Karpas-422 (cell line): ENCODE results near the gene PANK4. TPM values are rescaled to one million over a fixed set of nuclear protein-coding genes. Genes with fewer than 3 reads are reported as not detected.

ENCODE experiments used
- DNase-seq: peaks from one replicate; pipeline ENCODE4 v3.0.0-alpha.2; 2015
- H2AFZ ChIP-seq: fragments of 200-600 bp; sonication (generic); 2 replicates; pipeline ENCODE4 v1.6.1; 2014; ENCODE audit warnings: antibody characterized with exemption, low read length, mixed read lengths
- H3K27ac ChIP-seq: fragments of 200-600 bp; sonication (generic); 2 replicates; pipeline ENCODE4 v1.5.1; 2014; ENCODE audit warnings: mild to moderate bottlenecking, low read length, moderate library complexity
- H3K27me3 ChIP-seq: fragments of 200-600 bp; sonication (generic); 2 replicates; pipeline ENCODE4 v1.6.1; 2014; ENCODE audit warnings: low read length, mixed read lengths
- H3K36me3 ChIP-seq: fragments of 200-600 bp; sonication (generic); 2 replicates; pipeline ENCODE4 v1.6.1; 2014; ENCODE audit warnings: low read length, mixed read lengths; ENCODE audit not compliant: insufficient read depth
- H3K4me1 ChIP-seq: fragments of 200-600 bp; sonication (generic); 2 replicates; pipeline ENCODE4 v1.6.1; 2014; ENCODE audit warnings: mild to moderate bottlenecking, low read length, mixed read lengths
- H3K4me2 ChIP-seq: fragments of 200-600 bp; sonication (generic); 2 replicates; pipeline ENCODE4 v1.6.1; 2014; ENCODE audit warnings: low read length, low read depth, mild to moderate bottlenecking; ENCODE audit not compliant: poor library complexity, severe bottlenecking
- H3K4me3 ChIP-seq: fragments of 200-600 bp; sonication (generic); 2 replicates; pipeline ENCODE4 v1.5.1; 2014; ENCODE audit warnings: mild to moderate bottlenecking, antibody characterized with exemption, low read length, mixed read lengths
- H3K79me2 ChIP-seq: fragments of 200-600 bp; sonication (generic); 2 replicates; pipeline ENCODE4 v1.6.1; 2014; ENCODE audit warnings: mild to moderate bottlenecking, low read length, mixed read lengths
- H3K9ac ChIP-seq: fragments of 200-600 bp; sonication (generic); 2 replicates; pipeline ENCODE4 v1.6.0; 2014; ENCODE audit warnings: low read length
- H3K9me2 ChIP-seq: fragments of 200-600 bp; sonication (generic), shearing (Covaris generic); replicated peaks from 2 replicates; pipeline ENCODE4 v1.6.0; 2014; ENCODE audit warnings: mild to moderate bottlenecking, low read length, moderate library complexity; ENCODE audit not compliant: insufficient read depth
- H3K9me3 ChIP-seq: fragments of 300-700, 200-600 bp; sonication (generic); 2 replicates; pipeline ENCODE4 v1.6.1; 2014; ENCODE audit warnings: low read length, mixed read lengths
- H4K20me1 ChIP-seq: fragments of 200-600 bp; sonication (generic); 2 replicates; pipeline ENCODE4 v1.6.1; 2014; ENCODE audit warnings: mild to moderate bottlenecking, antibody characterized with exemption, low read length, low read depth; ENCODE audit not compliant: insufficient read depth
- total RNA-seq: library from RNA; depleted of rRNA; stranded (reverse); fragments of >200 nt; shearing (Covaris generic); gene quantifications from 2 replicates; pipeline ENCODE4 v1.2.3, GENCODE V29; 2014; ENCODE audit warnings: low replicate concordance

PANK4 gene
- total RNA-seq, 1 experiment from 2014 or later = 25.1 TPM

- Histone ChIP-seq H2AFZ (no peak overlapping the region), H3K9ac (no peak overlapping the region)
- DNase-seq = no peak
Measured at GRCh38 chr1:2538376-2538775, 12.0 kb upstream of the PANK4 start.

DNA sequence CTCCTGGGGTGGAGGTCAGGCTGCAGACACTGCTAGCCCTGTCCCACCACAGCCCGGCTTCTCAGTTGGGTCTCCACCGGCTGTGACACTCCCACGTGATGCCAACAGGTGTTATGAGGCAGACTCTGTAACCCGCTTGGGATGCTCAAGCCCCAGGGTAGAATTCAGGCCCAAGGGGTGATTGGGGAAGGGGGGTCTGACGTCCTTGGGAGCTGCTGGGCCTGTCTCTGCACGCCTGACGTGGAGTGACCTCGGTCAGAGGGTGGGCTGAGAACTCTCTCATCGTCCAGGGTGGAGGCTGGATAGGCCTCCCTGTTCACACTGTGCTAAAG lies 11.4 kb upstream of the PANK4 start:
- Histone ChIP-seq H3K4me3 (no peak overlapping the region), H3K79me2 (no peaks in the 10 kb centered on the region), H3K9me2 (no peaks in the 10 kb centered on the region), H3K4me2 (no peak overlapping the region), H4K20me1 (no peaks in the 10 kb centered on the region), H3K27ac (no peak overlapping the region), H3K27me3 (no peaks in the 10 kb centered on the region), H3K9me3 (no peaks in the 10 kb centered on the region), H3K36me3 (no peaks in the 10 kb centered on the region), H3K4me1 (no peaks in the 10 kb centered on the region), H3K9ac (no peak overlapping the region), H2AFZ (no peak overlapping the region)
- no peak for DNase-seq

More at GRCh38 chr1:2538376-2538775, 12.0 kb upstream of the PANK4 start:
- H3K4me3 ChIP-seq = no peak overlapping the region
- H4K20me1 ChIP-seq = no peaks in the 10 kb centered on the region
- no peaks in the 10 kb centered on the region for H3K36me3 ChIP-seq
- H3K9me3 ChIP-seq = no peaks in the 10 kb centered on the region
- H3K27me3 ChIP-seq = no peaks in the 10 kb centered on the region
- no peak overlapping the region for H3K4me2 ChIP-seq
- H3K27ac ChIP-seq = no peak overlapping the region
- no peaks in the 10 kb centered on the region for H3K9me2 ChIP-seq
- no peaks in the 10 kb centered on the region for H3K79me2 ChIP-seq
- no peaks in the 10 kb centered on the region for H3K4me1 ChIP-seq

DNA sequence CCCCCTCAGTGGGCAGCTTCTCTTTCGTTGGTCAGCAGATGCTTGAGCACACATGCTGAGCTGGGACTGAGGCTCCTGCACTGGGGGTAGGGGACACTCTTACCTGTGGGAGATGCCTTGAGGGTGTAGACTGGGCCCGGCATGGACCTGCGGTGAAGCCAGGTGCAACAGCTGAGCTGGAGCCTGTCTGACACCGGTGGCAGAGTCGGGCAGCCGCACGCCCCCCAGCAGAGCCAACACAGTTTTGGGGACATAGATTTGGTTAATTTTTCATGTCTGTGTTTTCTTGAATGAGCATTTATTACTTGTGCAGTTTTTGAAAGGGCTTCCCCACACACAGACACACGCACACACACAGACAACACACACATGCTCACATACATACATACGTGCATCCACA lies 9.6 kb upstream of the PANK4 start:
- H3K27me3 ChIP-seq = no peaks in the 10 kb centered on the region
- H3K9me2 ChIP-seq = no peaks in the 10 kb centered on the region
- no peaks in the 10 kb centered on the region for H4K20me1 ChIP-seq
- H3K9me3 ChIP-seq = no peaks in the 10 kb centered on the region
- H3K4me2 ChIP-seq = no peak overlapping the region
- no peak overlapping the region for H2AFZ ChIP-seq
- no peaks in the 10 kb centered on the region for H3K79me2 ChIP-seq
- no peak overlapping the region for H3K9ac ChIP-seq
- no peak overlapping the region for H3K27ac ChIP-seq
- H3K36me3 ChIP-seq = no peaks in the 10 kb centered on the region
- DNase-seq = no peak
- H3K4me3 ChIP-seq = no peak overlapping the region
- no peaks in the 10 kb centered on the region for H3K4me1 ChIP-seq

GRCh38 chr1:2535455-2535854 lies 9.1 kb upstream of the PANK4 start:
- Histone ChIP-seq H3K9ac (no peak overlapping the region), H3K9me2 (no peaks in the 10 kb centered on the region), H4K20me1 (no peaks in the 10 kb centered on the region), H3K79me2 (no peaks in the 10 kb centered on the region), H3K36me3 (no peaks in the 10 kb centered on the region), H3K9me3 (no peaks in the 10 kb centered on the region), H2AFZ (no peak overlapping the region), H3K27ac (no peak overlapping the region), H3K27me3 (no peaks in the 10 kb centered on the region), H3K4me3 (no peak overlapping the region), H3K4me1 (no peaks in the 10 kb centered on the region), H3K4me2 (no peak overlapping the region)
- DNase-seq = no peak

GRCh38 chr1:2534687-2535441 lies 8.5 kb upstream of the PANK4 start:
- no peak overlapping the region for H2AFZ ChIP-seq
- H3K27ac ChIP-seq = no peak overlapping the region
- no peak overlapping the region for H3K9ac ChIP-seq
- no peaks in the 10 kb centered on the region for H3K9me3 ChIP-seq
- H3K36me3 ChIP-seq = no peaks in the 10 kb centered on the region
- no peaks in the 10 kb centered on the region for H3K9me2 ChIP-seq
- no peaks in the 10 kb centered on the region for H3K4me1 ChIP-seq
- DNase-seq = no peak
- no peak overlapping the region for H3K4me2 ChIP-seq
- H3K4me3 ChIP-seq = no peak overlapping the region
- no peaks in the 10 kb centered on the region for H3K27me3 ChIP-seq
- H4K20me1 ChIP-seq = no peaks in the 10 kb centered on the region
- H3K79me2 ChIP-seq = no peaks in the 10 kb centered on the region

DNA sequence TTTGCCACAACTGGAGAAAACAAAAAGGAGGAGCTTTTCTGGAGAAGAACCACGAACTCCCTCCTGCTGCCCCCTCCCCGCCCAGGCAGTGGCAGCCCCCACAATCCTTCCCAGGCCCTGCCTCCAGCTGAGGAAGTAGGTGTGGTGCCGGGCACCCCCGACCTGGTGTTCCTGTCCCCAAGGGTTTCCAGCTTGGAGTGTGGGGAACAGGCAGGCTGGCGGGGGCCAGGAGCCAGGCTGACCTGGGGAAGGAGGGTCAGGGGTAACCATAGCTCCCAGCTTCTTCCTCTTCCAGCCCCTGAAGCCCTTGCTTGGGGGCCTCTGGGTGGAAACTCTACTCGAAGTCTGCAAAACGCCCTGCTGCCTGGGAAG lies 7.9 kb upstream of the PANK4 start:
- Histone ChIP-seq H3K4me3 (no peak overlapping the region), H3K9me2 (no peaks in the 10 kb centered on the region), H2AFZ (no peak overlapping the region), H3K27ac (no peak overlapping the region), H3K9ac (no peak overlapping the region), H4K20me1 (no peaks in the 10 kb centered on the region), H3K4me2 (no peak overlapping the region), H3K27me3 (no peaks in the 10 kb centered on the region), H3K79me2 (no peaks in the 10 kb centered on the region), H3K36me3 (no peaks in the 10 kb centered on the region), H3K4me1 (no peaks in the 10 kb centered on the region), H3K9me3 (no peaks in the 10 kb centered on the region)
- DNase-seq = no peak

DNA sequence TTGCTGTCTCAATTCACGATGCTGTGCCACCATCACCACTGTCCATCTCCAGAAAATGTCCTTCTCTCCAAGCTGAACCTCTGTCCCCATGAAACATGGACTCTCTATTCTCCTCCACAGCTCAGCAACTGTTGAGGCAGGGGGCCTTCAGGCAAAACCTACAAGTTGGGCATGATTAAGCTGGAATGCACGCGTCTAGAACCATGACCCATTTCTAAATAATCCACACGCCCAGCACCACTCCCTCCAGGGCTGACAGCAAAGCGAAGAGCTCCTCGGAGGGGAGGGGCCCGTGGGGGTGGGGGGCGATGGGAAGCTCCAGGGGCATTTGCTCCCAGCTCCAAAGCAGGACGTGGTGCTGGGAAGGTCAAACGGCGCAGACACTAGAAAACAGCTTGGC lies 7.0 kb upstream of the PANK4 start:
- no peak overlapping the region for H2AFZ ChIP-seq
- no peaks in the 10 kb centered on the region for H3K27me3 ChIP-seq
- DNase-seq = no peak
- peaks cover 9% of the 10 kb centered on the region for H3K4me1 ChIP-seq
- no peak overlapping the region for H3K27ac ChIP-seq
- H3K4me2 ChIP-seq = no peak overlapping the region
- H3K79me2 ChIP-seq = no peaks in the 10 kb centered on the region
- no peaks in the 10 kb centered on the region for H3K9me3 ChIP-seq
- no peaks in the 10 kb centered on the region for H3K9me2 ChIP-seq
- H3K36me3 ChIP-seq = no peaks in the 10 kb centered on the region
- H4K20me1 ChIP-seq = no peaks in the 10 kb centered on the region
- no peak overlapping the region for H3K9ac ChIP-seq
- no peak overlapping the region for H3K4me3 ChIP-seq

DNA sequence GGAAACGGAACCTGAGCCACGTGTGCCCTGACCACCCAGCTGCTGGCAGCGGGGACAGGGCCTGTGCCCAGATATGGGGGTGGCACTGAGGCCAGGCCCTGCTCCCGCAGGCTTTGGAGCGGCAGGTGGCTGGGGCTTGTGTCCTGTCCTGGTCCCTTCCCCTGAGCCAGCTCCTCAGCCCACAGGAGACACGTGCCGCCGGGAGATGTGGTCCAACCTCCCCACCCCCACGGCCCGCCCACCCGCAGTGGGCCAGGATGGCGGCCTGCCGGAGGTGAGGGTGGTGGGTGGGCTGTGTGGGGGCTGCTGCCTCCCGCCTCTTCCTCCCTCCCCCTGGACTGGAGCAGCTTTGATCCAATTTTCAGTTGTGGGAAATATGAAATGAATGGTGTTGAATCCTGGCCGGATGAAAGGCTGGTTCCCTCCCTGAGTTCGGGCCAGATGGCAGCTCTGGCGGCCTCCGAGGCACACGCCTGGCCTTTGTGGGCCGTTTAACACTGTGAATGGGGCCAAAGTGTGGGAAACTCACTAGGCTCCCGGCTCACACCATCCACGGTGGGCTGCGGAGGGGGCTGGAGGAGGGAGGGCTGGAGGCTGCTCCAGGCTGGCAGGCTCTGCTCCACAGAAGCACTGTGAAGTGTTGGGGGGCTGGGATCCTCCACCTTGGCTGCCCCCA lies 6.2 kb upstream of the PANK4 start:
- Histone ChIP-seq H3K79me2 (no peaks in the 10 kb centered on the region), H3K9me3 (no peaks in the 10 kb centered on the region), H2AFZ (no peak overlapping the region), H3K4me3 (no peak overlapping the region), H4K20me1 (no peaks in the 10 kb centered on the region), H3K27me3 (no peaks in the 10 kb centered on the region), H3K9ac (no peak overlapping the region), H3K9me2 (no peaks in the 10 kb centered on the region), H3K4me1 (peaks cover 9% of the 10 kb centered on the region), H3K36me3 (no peaks in the 10 kb centered on the region), H3K4me2 (no peak overlapping the region), H3K27ac (no peak overlapping the region)
- no peak for DNase-seq
